Left renal pelvis (tissue), 4 donors: ENCODE results near the gene EVI5L. TPM values are rescaled to one million over a fixed set of nuclear protein-coding genes. Genes with fewer than 3 reads are reported as not detected.
A peak's percentile ranks its signal among the peaks of the same experiment; 100 is the strongest.

Experiments used
- DNase-seq, 4 donors: peaks; one replicate each; pipeline ENCODE4 v3.0.0-alpha.2; 2013; ENCODE audit warnings: low read depth in 4 of 4, low spot score in 3 of 4
- polyA plus RNA-seq, 4 donors: library from polyadenylated mRNA; unstranded; fragments of 120-200 nt; gene quantifications; one replicate each; pipeline ENCODE4 v1.2.1, GENCODE V29; 2013; ENCODE audit not compliant: insufficient read length in 4 of 4

Gene EVI5L
- polyA plus RNA-seq, 4 donors: 14.0 to 18.7 (median 16.1) TPM

GRCh38 chr19:7844405-7844804, 14.4 kb downstream of the EVI5L start:
- no peak for DNase-seq

DNA sequence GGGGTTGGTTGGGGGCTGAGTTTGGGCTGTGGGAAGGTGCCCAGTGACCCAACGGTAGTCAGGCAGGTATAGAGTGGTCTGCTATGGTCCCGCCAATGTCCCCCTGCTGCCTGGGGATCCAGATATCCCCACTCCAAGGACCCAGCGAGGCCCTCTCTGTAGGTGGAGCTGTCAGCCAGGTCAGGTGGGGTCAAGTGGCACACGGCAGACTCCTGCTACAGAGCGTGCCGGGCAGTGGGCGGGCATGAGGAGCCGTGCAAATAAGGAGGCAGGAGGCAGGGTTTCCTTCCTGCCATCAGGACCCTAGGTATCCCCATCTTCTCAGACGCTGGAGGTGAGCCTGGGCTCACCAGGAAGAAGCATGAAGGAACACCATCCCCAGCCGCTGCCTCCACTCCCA, 14.9 kb downstream of the EVI5L start:
- no peak for DNase-seq

- DNase-seq: no peak
These were observed 15.6 kb downstream of the EVI5L start for GRCh38 chr19:7845390-7846154.

DNA sequence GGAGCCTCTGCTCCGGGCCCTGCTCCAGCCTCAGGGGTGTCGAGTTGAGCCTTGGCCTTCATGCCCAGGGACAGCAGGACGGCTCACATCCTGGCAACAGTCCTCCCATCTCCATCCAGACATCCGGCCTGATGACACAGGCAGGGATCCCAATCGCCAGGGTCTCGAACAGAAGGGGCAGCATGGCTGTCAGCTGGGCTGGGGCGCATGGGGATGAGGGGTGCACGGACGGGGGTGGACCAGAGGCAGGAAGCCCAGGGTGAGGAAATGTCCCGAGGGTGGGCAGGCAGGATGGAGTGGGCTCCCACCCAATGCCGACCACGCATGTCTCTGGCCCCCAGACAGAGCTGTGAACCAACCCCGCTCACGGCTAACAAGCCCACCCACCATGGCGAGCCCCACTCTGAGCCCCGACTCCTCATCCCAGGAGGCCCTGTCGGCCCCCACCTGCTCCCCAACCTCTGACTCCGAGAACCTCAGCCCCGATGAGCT, 16.2 kb downstream of the EVI5L start:
- no peak for DNase-seq

DNA sequence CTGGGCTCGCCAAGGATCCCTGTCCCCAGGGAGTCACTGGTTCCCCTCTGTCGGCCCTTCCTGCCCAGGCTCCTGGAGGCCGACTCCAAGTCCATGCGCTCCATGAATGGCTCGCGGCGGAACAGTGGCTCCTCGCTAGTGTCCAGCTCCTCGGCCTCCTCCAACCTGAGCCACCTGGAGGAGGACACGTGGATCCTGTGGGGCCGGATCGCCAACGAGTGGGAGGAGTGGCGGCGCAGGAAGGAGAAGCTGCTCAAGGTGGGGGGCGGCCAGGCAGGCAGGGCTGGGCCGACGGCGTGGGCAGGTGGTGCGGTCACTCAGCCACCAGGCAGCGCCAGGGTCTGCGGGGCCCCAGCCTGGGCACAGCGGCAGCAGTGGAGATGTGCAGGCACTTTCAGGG, 17.6 kb downstream of the EVI5L start:
- no peak for DNase-seq

DNA sequence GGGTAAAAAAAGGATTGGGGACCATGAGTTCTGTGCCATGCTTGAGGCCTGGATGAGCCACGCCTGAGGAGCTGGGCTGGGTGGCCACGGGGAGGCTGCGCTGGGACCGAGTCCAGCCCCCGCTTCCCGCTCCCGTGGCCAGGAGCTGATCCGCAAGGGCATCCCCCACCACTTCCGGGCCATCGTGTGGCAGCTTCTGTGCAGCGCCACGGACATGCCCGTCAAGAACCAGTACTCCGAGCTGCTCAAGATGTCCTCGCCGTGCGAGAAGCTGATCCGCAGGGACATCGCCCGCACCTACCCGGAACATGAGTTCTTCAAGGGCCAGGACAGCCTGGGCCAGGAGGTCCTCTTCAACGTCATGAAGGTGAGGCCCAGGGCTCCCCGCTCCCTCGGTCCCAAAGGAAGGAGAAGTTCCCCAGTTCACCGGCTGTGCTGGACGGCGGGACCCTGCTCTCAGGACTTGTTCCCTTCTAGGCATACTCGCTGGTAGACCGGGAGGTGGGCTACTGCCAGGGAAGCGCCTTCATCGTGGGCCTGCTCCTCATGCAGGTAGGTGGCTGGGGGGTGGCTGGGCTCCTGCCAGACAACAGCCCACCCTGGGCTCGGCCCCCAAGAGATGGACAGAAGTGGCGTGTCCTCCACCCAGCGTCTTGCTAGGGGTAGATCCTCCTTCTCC, 18.9 kb downstream of the EVI5L start:
- DNase-seq: no peak

- no peak for DNase-seq
These were observed 19.6 kb downstream of the EVI5L start for GRCh38 chr19:7849631-7849999.

DNA sequence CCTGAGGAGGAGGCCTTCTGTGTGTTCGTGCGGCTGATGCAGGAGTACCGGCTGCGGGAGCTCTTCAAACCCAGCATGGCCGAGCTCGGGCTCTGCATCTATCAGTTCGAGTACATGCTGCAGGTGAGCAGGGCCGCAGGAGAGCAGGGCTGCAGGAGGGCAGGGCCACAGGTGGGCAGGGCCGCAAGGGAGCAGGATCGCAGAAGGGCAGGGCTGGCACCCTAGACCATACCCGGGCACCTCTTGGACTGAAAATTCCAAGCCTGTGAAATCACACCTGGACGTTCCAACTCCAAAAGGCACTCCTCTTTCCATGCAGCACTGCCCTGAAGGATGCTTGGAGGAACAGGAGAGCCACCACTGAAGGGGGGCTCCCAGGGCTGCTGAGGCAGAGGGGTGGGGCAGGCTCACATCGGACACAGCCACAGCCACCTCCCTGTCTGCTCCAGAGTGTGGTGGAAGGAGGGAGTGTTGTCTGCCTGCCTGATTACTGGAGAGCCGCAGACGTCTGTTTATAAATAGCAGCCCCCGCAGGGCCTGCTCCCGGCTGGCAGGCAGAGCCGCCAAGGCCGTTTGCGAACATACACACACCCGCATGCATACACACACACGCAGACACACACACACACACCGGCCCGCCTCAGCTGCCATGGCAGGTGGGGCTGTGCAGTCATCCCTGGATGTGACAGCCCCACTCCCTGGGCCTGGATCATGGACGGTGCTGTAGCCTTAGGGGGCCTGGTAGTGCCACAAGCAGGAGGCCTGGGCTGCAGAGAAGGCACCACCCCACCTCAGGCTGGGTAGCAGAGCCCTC, 20.2 kb downstream of the EVI5L start:
- no peak for DNase-seq

- no peak for DNase-seq
These were observed 21.1 kb downstream of the EVI5L start for GRCh38 chr19:7850945-7851622.

DNA sequence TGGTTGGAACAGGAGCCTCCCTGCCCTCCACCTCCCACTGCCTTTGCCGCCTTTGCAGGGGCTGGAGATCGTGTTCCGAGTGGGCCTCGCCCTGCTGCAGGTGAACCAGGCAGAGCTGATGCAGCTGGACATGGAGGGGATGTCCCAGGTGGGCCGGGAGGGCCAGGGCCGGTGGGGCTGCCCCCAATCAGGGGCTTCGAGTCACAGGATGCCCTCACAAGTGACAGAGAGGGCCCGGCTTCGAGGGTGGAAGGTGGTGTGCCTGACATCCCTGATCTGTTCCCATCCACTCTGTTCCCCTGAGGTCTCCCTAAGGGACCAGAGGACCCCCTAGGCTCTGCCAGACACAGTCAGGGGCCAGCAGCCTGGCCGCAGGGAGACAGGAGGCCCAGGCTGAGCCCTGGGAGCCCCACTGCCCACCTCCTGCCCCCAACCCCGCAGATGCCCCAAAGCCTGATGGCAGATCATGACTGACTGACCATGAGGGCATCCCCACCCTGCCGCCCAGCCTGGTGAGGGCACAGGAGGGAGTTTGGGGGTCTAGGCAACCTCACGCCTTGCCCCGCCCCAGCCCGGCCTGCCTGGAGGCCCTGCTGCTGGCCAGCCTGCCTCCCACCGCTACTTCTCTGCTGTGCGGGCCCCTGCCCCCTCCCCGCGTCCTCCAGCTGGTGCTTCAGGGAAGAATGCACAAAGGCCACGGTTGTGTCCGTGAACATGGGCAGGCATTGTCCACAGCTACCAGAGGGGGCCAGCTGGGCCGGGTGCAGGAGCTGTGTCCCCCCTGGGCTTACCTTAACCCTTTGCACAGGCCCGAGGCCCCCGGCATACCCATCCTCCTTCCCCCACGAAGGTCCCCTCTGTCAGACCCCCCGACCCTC, 21.8 kb downstream of the EVI5L start:
- no peak for DNase-seq

DNA sequence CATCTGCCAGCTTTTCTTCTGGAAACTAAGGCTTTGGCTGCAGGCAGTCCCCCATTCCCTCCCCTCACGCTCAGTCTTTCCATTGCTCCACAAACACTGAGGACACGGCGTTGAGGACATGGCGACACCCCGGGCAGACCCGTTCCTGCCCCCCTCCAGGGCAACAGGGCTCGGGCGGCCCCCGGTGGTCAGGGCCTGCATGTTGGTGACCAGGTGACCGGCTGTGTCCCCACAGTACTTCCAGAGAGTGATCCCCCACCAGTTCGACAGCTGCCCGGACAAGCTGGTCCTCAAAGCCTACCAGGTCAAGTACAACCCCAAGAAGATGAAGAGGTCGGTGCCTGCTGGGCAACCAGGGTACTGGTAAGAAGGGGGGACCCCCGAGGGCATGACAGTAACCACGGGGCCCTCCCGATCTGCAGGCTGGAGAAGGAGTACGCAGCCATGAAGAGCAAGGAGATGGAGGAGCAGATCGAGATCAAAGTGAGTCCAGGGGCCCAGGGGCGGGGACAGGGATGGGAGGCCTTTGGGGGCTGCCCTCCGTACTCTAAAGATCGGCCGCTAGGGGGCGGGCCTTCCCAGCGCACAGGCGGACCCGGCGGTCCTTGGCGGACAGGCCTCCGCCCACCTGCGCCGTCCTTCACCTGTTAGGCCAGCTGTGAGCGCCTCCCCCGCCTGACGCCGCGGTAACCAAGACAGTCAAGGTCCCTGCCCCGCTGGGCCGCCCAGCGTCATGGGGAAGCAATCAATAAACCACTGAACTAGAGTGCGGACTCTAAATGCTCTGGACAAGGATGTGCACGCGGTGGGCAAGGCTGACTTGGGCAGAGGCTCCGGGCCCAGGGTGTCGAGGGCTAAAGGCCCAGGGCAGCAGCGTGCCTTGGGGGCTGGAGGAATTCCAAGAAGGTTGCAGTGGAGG, 23.1 kb downstream of the EVI5L start:
- peak in 2 of 4 donors; percentile 67 to 69 for DNase-seq

DNA sequence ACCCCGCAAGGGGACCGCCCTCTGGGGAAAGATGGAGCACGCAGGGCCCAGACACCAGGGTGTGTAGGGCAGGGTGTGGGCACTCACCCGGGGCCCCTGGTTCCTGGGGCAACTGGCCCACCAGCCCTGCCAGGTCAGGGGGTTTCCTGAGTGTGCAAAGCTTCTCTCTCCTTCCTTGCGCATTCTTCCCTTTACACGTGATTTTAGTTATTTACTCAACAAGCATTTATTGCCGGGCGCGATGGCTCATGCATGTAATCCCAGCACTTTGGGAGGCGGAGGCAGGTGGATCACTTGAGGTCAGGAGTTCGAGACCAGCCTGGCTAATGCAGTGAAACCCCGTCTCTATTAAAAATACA, 23.7 kb downstream of the EVI5L start:
- no peak for DNase-seq

GRCh38 chr19:7855426-7856108, 25.5 kb downstream of the EVI5L start:
- no peak for DNase-seq

- DNase-seq: no peak
These were observed 26.1 kb downstream of the EVI5L start for GRCh38 chr19:7856109-7856591.

GRCh38 chr19:7856679-7857663, 27.0 kb downstream of the EVI5L start:
- no peak for DNase-seq

GRCh38 chr19:7857727-7858108, 27.7 kb downstream of the EVI5L start:
- no peak for DNase-seq
